Ectodermal cell (in vitro differentiated cells): ENCODE results near the gene SDK1.

Experiments
- H3K27ac ChIP-seq: 2 replicates; pipeline ENCODE4 v1.7.0; 2013; ENCODE audit warnings: mild to moderate bottlenecking, low read depth, low read length; ENCODE audit not compliant: insufficient read depth, poor library complexity, severe bottlenecking
- H3K27me3 ChIP-seq: 2 replicates; pipeline ENCODE4 v1.7.0; 2013; ENCODE audit warnings: mild to moderate bottlenecking, low read length; ENCODE audit not compliant: insufficient read depth, control insufficient read depth, poor library complexity, severe bottlenecking
- H3K36me3 ChIP-seq: one replicate; pipeline ENCODE4 v1.7.0; 2013; ENCODE audit warnings: low read length; ENCODE audit not compliant: control insufficient read depth, insufficient read depth
- H3K4me1 ChIP-seq: one replicate; pipeline ENCODE4 v1.7.0; 2013; ENCODE audit warnings: low read length; ENCODE audit not compliant: control insufficient read depth, insufficient read depth
- H3K4me3 ChIP-seq: 2 replicates; pipeline ENCODE4 v1.7.0; 2013; ENCODE audit warnings: low read depth, low read length, control low read depth; ENCODE audit not compliant: insufficient read depth
- H3K9me3 ChIP-seq: 2 replicates; pipeline ENCODE4 v1.7.0; 2013; ENCODE audit warnings: mild to moderate bottlenecking, low read length, moderate library complexity; ENCODE audit not compliant: control insufficient read depth
- WGBS, 2 experiments: methylation state at CpG; one replicate each; pipeline ENCODE4 v1.1.7; 2013; ENCODE audit warnings: missing lambda C conversion rate in 2 of 2; 5-methylcytosine and 5-hydroxymethylcytosine counted together

Gene SDK1

GRCh38 chr7:4139656-4140625 is 838.9 kb downstream of the SDK1 start:
- no peaks in the 10 kb centered on the region for H3K36me3 ChIP-seq
- H3K27me3 ChIP-seq = no peaks in the 10 kb centered on the region
- H3K4me1 ChIP-seq = peaks cover 21% of the 10 kb centered on the region
- WGBS, 2 experiments = 76% methylated on average over 21 of the region's 21 CpGs
- no peak overlapping the region for H3K4me3 ChIP-seq
- H3K9me3 ChIP-seq = no peaks in the 10 kb centered on the region
- H3K27ac ChIP-seq = no peak overlapping the region

GRCh38 chr7:4140933-4141332 is 839.9 kb downstream of the SDK1 start:
- 72 to 73% methylated on average over 5 of the region's 5 CpGs for WGBS, 2 experiments
- Histone ChIP-seq H3K36me3 (no peaks in the 10 kb centered on the region), H3K27ac (no peak overlapping the region), H3K9me3 (no peaks in the 10 kb centered on the region), H3K4me3 (no peak overlapping the region), H3K27me3 (no peaks in the 10 kb centered on the region), H3K4me1 (peaks cover 26% of the 10 kb centered on the region)

DNA sequence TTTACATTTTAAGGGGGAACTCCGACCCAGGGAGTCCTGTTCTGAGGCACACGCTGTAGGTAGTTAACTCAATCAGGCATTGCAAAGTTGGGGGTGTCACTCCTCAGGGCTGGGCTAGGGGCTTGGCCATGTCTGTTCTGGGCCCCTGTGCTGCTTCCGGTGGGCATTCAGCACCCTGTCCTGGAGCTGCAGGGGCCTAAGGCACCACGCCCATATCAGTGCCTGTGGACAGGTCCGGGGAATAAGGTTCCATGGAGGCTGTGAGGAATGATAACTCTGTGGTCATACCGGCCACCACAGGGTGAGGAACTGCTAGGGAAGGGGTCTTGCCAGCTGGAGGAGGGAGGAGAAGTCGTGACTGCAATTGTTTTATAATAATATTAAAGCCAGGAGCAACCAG is 842.0 kb downstream of the SDK1 start:
- no peaks in the 10 kb centered on the region for H3K27me3 ChIP-seq
- no peak overlapping the region for H3K27ac ChIP-seq
- H3K36me3 ChIP-seq = no peaks in the 10 kb centered on the region
- H3K4me1 ChIP-seq = peaks cover 23% of the 10 kb centered on the region
- no peak overlapping the region for H3K4me3 ChIP-seq
- no peaks in the 10 kb centered on the region for H3K9me3 ChIP-seq
- WGBS, 2 experiments = 93 to 95% methylated on average over 7 of the region's 7 CpGs

DNA sequence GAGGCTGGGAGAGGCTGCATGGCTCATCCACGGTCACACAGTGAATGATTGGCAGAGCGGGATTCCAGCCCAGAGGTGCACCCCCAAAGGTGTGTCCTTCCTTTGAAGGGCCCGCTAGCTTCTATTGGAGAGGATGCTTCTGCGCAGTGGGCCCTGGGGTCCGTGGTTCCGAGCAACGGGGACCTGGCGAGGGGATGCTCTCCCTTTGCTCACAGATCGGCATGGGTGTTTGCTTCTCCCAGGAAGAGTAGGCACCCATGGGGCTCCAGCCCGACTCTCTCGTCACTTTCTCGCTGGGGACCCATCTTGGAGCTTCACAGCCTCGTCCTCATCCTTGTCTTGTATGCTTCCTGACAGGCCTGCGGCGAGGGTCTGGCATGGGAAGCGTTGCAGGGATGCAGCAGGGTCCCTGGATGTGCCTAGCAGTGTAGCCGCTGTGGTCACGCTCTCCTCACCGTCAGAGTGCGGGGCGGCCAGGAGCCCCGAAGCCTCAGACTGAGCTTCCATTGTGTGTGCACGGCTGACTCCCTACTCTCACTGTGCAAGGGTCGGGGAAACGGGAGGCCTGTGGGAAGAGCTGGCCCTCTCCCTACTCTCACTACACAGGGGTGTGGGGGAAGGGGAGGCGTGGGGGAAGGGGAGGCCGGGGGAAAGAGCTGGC is 842.6 kb downstream of the SDK1 start:
- WGBS, 2 experiments = 84 to 93% methylated on average over 24 to 27 of the region's 27 CpGs
- no peaks in the 10 kb centered on the region for H3K9me3 ChIP-seq
- H3K27ac ChIP-seq = peak overlapping the region; percentile 8
- H3K4me1 ChIP-seq = peaks cover 23% of the 10 kb centered on the region
- H3K27me3 ChIP-seq = no peaks in the 10 kb centered on the region
- no peak overlapping the region for H3K4me3 ChIP-seq
- H3K36me3 ChIP-seq = no peaks in the 10 kb centered on the region

- Histone ChIP-seq H3K9me3 (no peaks in the 10 kb centered on the region), H3K27ac (peak overlapping the region; percentile 11), H3K4me1 (peaks cover 23% of the 10 kb centered on the region)
These were observed 843.2 kb downstream of the SDK1 start for GRCh38 chr7:4144172-4144701.

DNA sequence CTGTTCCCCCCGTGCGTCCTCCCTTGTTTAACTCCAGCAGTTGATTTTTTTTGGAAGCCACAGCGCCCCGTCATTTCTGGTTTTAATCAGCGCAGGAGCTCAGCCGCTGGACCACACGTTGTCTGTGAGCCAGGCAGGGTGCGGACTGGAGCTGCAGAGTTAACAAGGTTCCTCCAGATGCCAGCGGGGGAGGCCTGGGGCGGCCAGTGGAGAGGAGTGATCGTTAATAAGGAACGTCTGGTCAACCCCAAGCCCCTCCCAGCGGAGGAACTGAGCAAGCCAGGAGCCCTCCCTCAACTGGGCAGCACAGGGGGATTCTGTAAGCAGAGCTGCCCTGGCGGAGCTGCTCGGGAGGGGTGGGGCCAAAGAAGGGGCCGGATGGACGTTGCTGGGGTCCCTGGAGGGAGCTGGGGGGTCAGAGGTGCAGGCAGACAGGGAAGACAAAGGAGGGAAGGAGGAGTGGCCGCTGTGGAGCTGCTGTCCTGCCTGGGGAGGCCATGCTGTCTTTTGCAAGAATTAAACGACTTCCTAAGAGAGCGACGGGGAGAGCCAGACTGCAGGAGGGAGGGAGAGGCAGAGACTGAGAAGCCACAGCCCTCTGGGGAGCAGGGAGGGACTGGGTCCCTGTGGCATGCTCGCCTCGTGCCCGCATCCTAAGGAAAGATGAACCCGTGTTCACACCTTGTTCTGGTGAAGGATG is 843.9 kb downstream of the SDK1 start:
- WGBS, 2 experiments = 30 to 31% methylated on average over 25 of the region's 25 CpGs

More at GRCh38 chr7:4144172-4144701, 843.2 kb downstream of the SDK1 start:
- H3K36me3 ChIP-seq = no peaks in the 10 kb centered on the region
- no peak overlapping the region for H3K4me3 ChIP-seq
- H3K27me3 ChIP-seq = no peaks in the 10 kb centered on the region
- 56 to 62% methylated on average over 19 to 20 of the region's 20 CpGs for WGBS, 2 experiments

DNA sequence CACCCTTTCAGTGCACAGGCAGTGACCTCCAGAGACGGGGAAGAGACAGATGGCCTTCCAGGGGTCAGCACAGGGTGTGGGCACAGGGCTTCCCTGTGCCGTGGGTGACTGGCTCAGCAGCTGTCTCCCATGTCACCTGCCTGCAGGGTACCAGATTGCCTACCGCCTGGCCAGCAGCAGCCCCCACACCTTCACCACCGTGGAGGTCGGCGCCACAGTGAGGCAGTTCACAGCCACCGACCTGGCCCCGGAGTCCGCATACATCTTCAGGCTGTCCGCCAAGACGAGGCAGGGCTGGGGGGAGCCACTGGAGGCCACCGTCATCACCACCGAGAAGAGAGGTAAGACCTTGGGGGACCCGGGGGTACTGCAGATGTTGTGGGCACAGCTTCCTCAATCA is 844.5 kb downstream of the SDK1 start:
- Histone ChIP-seq H3K27me3 (no peaks in the 10 kb centered on the region), H3K27ac (no peak overlapping the region), H3K36me3 (no peaks in the 10 kb centered on the region), H3K4me3 (no peak overlapping the region), H3K4me1 (peaks cover 19% of the 10 kb centered on the region), H3K9me3 (no peaks in the 10 kb centered on the region)
- WGBS, 2 experiments = 92 to 93% methylated on average over 14 of the region's 14 CpGs

More for the DNA sequence above, 843.9 kb downstream of the SDK1 start:
- Histone ChIP-seq H3K9me3 (no peaks in the 10 kb centered on the region), H3K27ac (peak overlapping the region; percentile 11), H3K4me3 (no peak overlapping the region), H3K36me3 (no peaks in the 10 kb centered on the region), H3K4me1 (peaks cover 23% of the 10 kb centered on the region), H3K27me3 (no peaks in the 10 kb centered on the region)

DNA sequence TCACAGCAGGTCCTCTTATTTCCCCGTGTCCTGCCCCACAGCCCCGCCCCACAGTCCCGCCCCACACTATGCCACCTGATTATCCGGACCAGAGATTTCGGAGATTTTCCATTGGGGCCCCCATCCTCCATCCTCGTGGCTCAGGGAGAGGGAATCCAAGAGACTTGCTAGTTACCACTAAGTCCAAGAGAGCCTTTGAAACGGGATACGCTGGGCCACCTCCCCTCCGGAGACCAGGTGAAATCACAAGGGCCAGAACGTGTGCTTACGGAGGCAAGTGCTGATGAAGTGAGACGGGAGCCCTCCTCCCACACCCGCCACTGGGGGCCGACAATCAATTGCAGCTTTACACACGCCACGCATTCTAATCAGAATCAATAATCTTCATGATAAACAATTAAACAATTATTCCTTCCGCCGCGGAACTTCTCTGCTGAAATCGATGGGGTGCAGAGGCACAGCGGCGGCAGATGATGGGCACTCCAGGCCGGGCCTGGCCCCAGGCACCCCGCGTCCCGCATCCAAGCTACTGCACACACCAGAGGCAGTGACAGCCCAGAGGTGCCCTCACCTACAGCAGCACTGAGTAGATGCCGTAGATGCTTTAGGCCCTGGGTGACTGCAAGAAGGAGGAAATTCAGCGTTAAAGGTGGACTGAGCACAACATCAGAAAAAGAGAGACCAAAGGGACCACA is 847.0 kb downstream of the SDK1 start:
- peaks cover 19% of the 10 kb centered on the region for H3K4me1 ChIP-seq
- H3K9me3 ChIP-seq = no peaks in the 10 kb centered on the region
- H3K4me3 ChIP-seq = no peak overlapping the region
- no peaks in the 10 kb centered on the region for H3K27me3 ChIP-seq
- H3K36me3 ChIP-seq = no peaks in the 10 kb centered on the region
- H3K27ac ChIP-seq = no peak overlapping the region
- WGBS, 2 experiments = 89% methylated on average over 28 of the region's 28 CpGs

DNA sequence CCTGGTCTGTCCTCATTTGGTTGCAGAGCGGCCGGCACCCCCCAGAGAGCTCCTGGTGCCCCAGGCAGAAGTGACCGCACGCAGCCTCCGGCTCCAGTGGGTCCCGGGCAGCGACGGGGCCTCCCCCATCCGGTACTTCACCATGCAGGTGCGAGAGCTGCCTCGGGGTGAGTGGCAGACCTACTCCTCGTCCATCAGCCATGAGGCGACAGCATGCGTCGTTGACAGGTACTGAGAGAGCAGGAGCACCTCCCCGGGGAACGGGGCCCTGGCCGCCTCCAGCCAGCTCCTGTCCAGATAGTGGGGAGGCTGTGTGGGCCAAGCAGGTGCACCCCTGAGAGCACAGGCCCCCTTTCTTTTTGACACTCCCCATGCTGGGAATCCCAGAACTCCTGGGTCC is 848.2 kb downstream of the SDK1 start:
- no peak overlapping the region for H3K4me3 ChIP-seq
- no peaks in the 10 kb centered on the region for H3K9me3 ChIP-seq
- H3K27me3 ChIP-seq = no peaks in the 10 kb centered on the region
- H3K27ac ChIP-seq = no peak overlapping the region
- H3K36me3 ChIP-seq = no peaks in the 10 kb centered on the region
- 83% methylated on average over 18 of the region's 18 CpGs for WGBS, 2 experiments
- peaks cover 13% of the 10 kb centered on the region for H3K4me1 ChIP-seq
